K562 (cell line): ENCODE measurements around the gene FAM200A. TPM values are rescaled to one million over a fixed set of nuclear protein-coding genes. Genes with fewer than 3 reads are reported as not detected.

Source experiments
- ATAC-seq: fragments of 200-7000 bp; cut with Tn5 transposase; 3 replicates; pipeline ENCODE4 v1.9.1; 2020; ENCODE audit warnings: moderate library complexity
- BruUV-seq: library from RNA; stranded (reverse); fragments of 400-500 nt; replicated peaks from 2 replicates; lab custom pipeline; 2021; lab: Mats Ljungman, UMichigan
- CTCF ChIA-PET: fragments of 300-600 bp; formaldehyde crosslinking; extraction: SDS; loops from one replicate; lab custom pipeline; 2021; ENCODE audit warnings: low intra/inter-chr PET ratio; lab: Yijun Ruan, JAX
- POLR2A ChIA-PET: fragments of 300-600, 350-650 bp; sonication (Branson Sonifier 250); formaldehyde crosslinking; extraction: SDS; loops from one replicate; lab custom pipeline; 2021; ENCODE audit warnings: antibody characterized with exemption, inconsistent platforms; lab: Yijun Ruan, JAX
- DNase-seq, 4 experiments: peaks; one replicate each; pipeline versions ENCODE4 v3.0.0 to v3.0.0-alpha.2; 2011 to 2018; ENCODE audit warnings: low spot score in 3 of 4, mixed read lengths in 3 of 4; ENCODE audit errors: extremely low read depth in 1 of 4
- FAIRE-seq: peaks from 2 replicates; lab custom pipeline; 2011; peaks lifted over from hg19 to GRCh38; lab: Jason Lieb, UNC
- H2AFZ ChIP-seq: 2 replicates; pipeline ENCODE4 v1.6.0; 2011; ENCODE audit warnings: low read depth, low read length, control low read depth, inconsistent platforms
- H3K27ac ChIP-seq: fragments of 200-600 bp; 3 replicates; pipeline ENCODE4 v1.8.0; 2011; ENCODE audit warnings: low read depth, mild to moderate bottlenecking, control low read depth, inconsistent platforms, low read length, moderate library complexity, mixed read lengths; ENCODE audit errors: extremely low read depth
- H3K27me3 ChIP-seq, 2 experiments: fragments of 300-600 bp in 1 of 2; 2 replicates in 1 of 2; 3 replicates in 1 of 2; pipeline versions ENCODE4 v1.6.0 to v1.8.0; 2011; ENCODE audit warnings: inconsistent platforms in 2 of 2, low read length in 2 of 2, mild to moderate bottlenecking in 1 of 2, mixed read lengths in 1 of 2, moderate library complexity in 1 of 2; ENCODE audit not compliant: control insufficient read depth in 2 of 2, insufficient read depth in 2 of 2
- H3K36me3 ChIP-seq: fragments of 300-600 bp; 3 replicates; pipeline ENCODE4 v1.8.0; 2011; ENCODE audit warnings: mild to moderate bottlenecking, low read length, inconsistent platforms; ENCODE audit not compliant: control insufficient read depth, insufficient read depth
- H3K4me1 ChIP-seq, 2 experiments: fragments of 200-600 bp in 1 of 2; replicated peaks in 1 of 2; 2 replicates in 1 of 2; 3 replicates in 1 of 2; pipeline versions ENCODE4 v1.5.1 to v1.8.0; 2011; ENCODE audit warnings: inconsistent platforms in 2 of 2, low read length in 2 of 2, mild to moderate bottlenecking in 1 of 2, mixed read lengths in 1 of 2, moderate library complexity in 1 of 2; ENCODE audit not compliant: control insufficient read depth in 2 of 2, insufficient read depth in 2 of 2
- H3K4me2 ChIP-seq: 2 replicates; pipeline ENCODE4 v1.6.1; 2011; ENCODE audit warnings: low read length, control low read depth, inconsistent platforms, mixed read lengths; ENCODE audit not compliant: insufficient read depth
- H3K4me3 ChIP-seq: fragments of 200-600 bp; sonication (generic), shearing (Covaris generic); 2 replicates; pipeline ENCODE4 v1.5.1; 2016; ENCODE audit warnings: control low read depth, inconsistent platforms
- H3K79me2 ChIP-seq: fragments of 200-600 bp; 3 replicates; pipeline ENCODE4 v1.8.0; 2011; ENCODE audit warnings: low read length, inconsistent platforms; ENCODE audit not compliant: control insufficient read depth, insufficient read depth
- H3K9ac ChIP-seq, 2 experiments: 2 replicates each; pipeline versions ENCODE4 v1.6.0 to v1.6.1; 2011; ENCODE audit warnings: low read depth in 2 of 2, low read length in 2 of 2, control low read depth in 1 of 2, inconsistent platforms in 1 of 2, mild to moderate bottlenecking in 1 of 2, mixed read lengths in 1 of 2; ENCODE audit not compliant: insufficient read depth in 1 of 2
- H3K9me1 ChIP-seq: one replicate; pipeline ENCODE4 v1.6.0; 2011; ENCODE audit warnings: inconsistent platforms, mild to moderate bottlenecking, low read length, moderate library complexity; ENCODE audit not compliant: control insufficient read depth, insufficient read depth
- H3K9me3 ChIP-seq: replicated peaks from 2 replicates; pipeline ENCODE4 v1.5.1; 2011; ENCODE audit warnings: low read depth, low read length, inconsistent platforms; ENCODE audit not compliant: control insufficient read depth, insufficient read depth
- H4K20me1 ChIP-seq: replicated peaks from 2 replicates; pipeline ENCODE4 v1.6.1; 2011; ENCODE audit warnings: low read length, inconsistent platforms, mixed read lengths; ENCODE audit not compliant: control insufficient read depth, insufficient read depth
- ATF3 ChIP-seq, 2 experiments: fragments of 450-650 bp in 1 of 2; sonication (generic) in 1 of 2; formaldehyde crosslinking in 1 of 2; IDR thresholded peaks in 1 of 2; conservative IDR thresholded peaks in 1 of 2; 2 replicates each; pipeline versions ENCODE4 v1.6.1 to v1.8.1; 2016 to 2023; ENCODE audit warnings: mild to moderate bottlenecking in 2 of 2, moderate library complexity in 2 of 2, inconsistent platforms in 1 of 2, missing genetic modification reagents in 1 of 2
- CBX1 ChIP-seq: sonication (generic); IDR thresholded peaks from 2 replicates; pipeline ENCODE4 v1.6.1; 2016; ENCODE audit warnings: antibody characterized with exemption, low read depth, mild to moderate bottlenecking
- CBX5 ChIP-seq: IDR thresholded peaks from 2 replicates; pipeline ENCODE4 v1.6.1; 2014; ENCODE audit warnings: low read depth, borderline replicate concordance
- CXXC5 ChIP-seq: fragments of 250-450 bp; sonication (Bioruptor Pico); IDR thresholded peaks from 2 replicates; pipeline ENCODE4 v1.8.0; 2022; ENCODE audit warnings: inconsistent platforms, mild to moderate bottlenecking, moderate library complexity
- ESRRA ChIP-seq: fragments of 450-650 bp; IDR thresholded peaks from 2 replicates; pipeline ENCODE4 v1.6.1; 2014; ENCODE audit warnings: low read depth, mild to moderate bottlenecking, moderate library complexity, borderline replicate concordance
- FUS ChIP-seq: fragments of 200-400 bp; formaldehyde crosslinking; optimal IDR thresholded peaks from 2 replicates; pipeline ENCODE3; 2017; ENCODE audit warnings: low read depth, low read length
- IRF9 ChIP-seq: fragments of 450-650 bp; IDR thresholded peaks from 2 replicates; pipeline ENCODE4 v1.6.1; 2016; ENCODE audit warnings: missing biosample characterization, missing genetic modification characterization
- KLF1 ChIP-seq: fragments of 450-650 bp; IDR thresholded peaks from 2 replicates; pipeline ENCODE4 v1.6.1; 2016; ENCODE audit warnings: missing genetic modification characterization, missing compliant biosample characterization
- NCOA1 ChIP-seq: fragments of 450-650 bp; IDR thresholded peaks from 2 replicates; pipeline ENCODE4 v1.6.1; 2016; ENCODE audit warnings: low read depth
- NCOR1 ChIP-seq: fragments of 450-650 bp; IDR thresholded peaks from 2 replicates; pipeline ENCODE4 v1.6.1; 2016; ENCODE audit warnings: mild to moderate bottlenecking, moderate library complexity
- NKRF ChIP-seq: fragments of 450-650 bp; IDR thresholded peaks from 2 replicates; pipeline ENCODE4 v1.6.1; 2016; ENCODE audit warnings: borderline replicate concordance
- TRIM24 ChIP-seq, 2 experiments: fragments of 450-650 bp; IDR thresholded peaks; 2 replicates each; pipeline ENCODE4 v1.6.1; 2016
- ZNF644 ChIP-seq: fragments of 200-800 bp; sonication (Bioruptor generic); IDR thresholded peaks from 2 replicates; pipeline ENCODE4 v1.6.1; 2016; ENCODE audit warnings: low read depth, missing genetic modification characterization, missing compliant biosample characterization
- ZNF766 ChIP-seq: fragments of 200-800 bp; sonication (Bioruptor generic); conservative IDR thresholded peaks from 2 replicates; pipeline ENCODE4 v1.6.1; 2016; ENCODE audit warnings: missing genetic modification characterization, missing compliant biosample characterization
- WGBS: fragments of 100-300 bp; shearing (Covaris generic); methylation state at CpG from one replicate; pipeline ENCODE4 v1.1.6; 2016; ENCODE audit warnings: low coverage, mixed read lengths; ENCODE audit not compliant: insufficient coverage; ENCODE audit errors: missing lambda C conversion rate; 5-methylcytosine and 5-hydroxymethylcytosine counted together
- in situ Hi-C: fragments of 300-500 bp; cut with MboI; formaldehyde crosslinking; loops from 4 replicates; pipeline ENCODE4 v1.15.0; 2018; ENCODE audit warnings: inconsistent platforms, mixed read lengths
- intact Hi-C: fragments of 100-400 bp; cut with micrococcal nuclease; formaldehyde crosslinking; loops from 2 replicates; pipeline ENCODE4 v1.14.2; 2022
- polyA plus RNA-seq, 8 experiments: library from polyadenylated mRNA; depleted of rRNA in 4 of 8; stranded (reverse) in 5 of 8; unstranded in 3 of 8; fragments of >200 nt; fragmentation: Nextera tagmentation in 2 of 8; fragmentation: Illumina TruSeq in 1 of 8; extraction: Ambion mirVana in 2 of 8; extraction: Trizol in 1 of 8; gene quantifications; 2 replicates each; pipeline versions ENCODE4 v1.2.1 to v1.2.3, GENCODE V29; 2011 to 2014; ENCODE audit warnings: inconsistent platforms in 1 of 8, missing spikeins in 1 of 8
- total RNA-seq, 7 experiments: library from RNA; depleted of rRNA in 6 of 7; stranded (reverse); fragments of >200 nt in 6 of 7; fragmentation: Illumina TruSeq in 2 of 7; extraction: Trizol in 2 of 7; gene quantifications; 2 replicates each; pipeline versions ENCODE4 v1.2.1 to v1.2.3, GENCODE V29; 2011 to 2021; ENCODE audit warnings: low replicate concordance in 1 of 7

Gene FAM200A
- total and polyA plus RNA-seq, 9 of the 15 experiments (the other 6 are each of a cell fraction or from before 2014, with no cell fraction given) = 3.3 to 11.2 (median 8.3) TPM

GRCh38 chr7:99497766-99498545, 54.0 kb downstream of the FAM200A start:
- ATAC-seq (no peak), FAIRE-seq (no peak)
- H3K9ac ChIP-seq = peak overlapping the region; percentile 84 to 99; a peak in 3 of 4 replicates
- TF ChIP-seq CXXC5 = no peak
- no peak for TF ChIP-seq CBX1
- no peak for TF ChIP-seq IRF9 (tag)
- TF ChIP-seq NCOA1 = no peak
- no peak for TF ChIP-seq ATF3 (IDR thresholded peaks at IDR 0.05)
- no peak for TF ChIP-seq ATF3 (CRISPR knock-in tag; conservative IDR thresholded peaks at IDR 0.05)
- TF ChIP-seq KLF1 (tag) = no peak
- TF ChIP-seq FUS = no peak
- peak; percentile 61 for TF ChIP-seq ZNF766 (CRISPR knock-in tag)
- no peak for TF ChIP-seq TRIM24 (IDR thresholded peaks at IDR 0.05)
- no peak for TF ChIP-seq NKRF
- TF ChIP-seq ZNF644 (tag) = no peak
- TF ChIP-seq CBX5 = no peak
- TF ChIP-seq ESRRA = peak; percentile 40; the same call in 1 of the 2 replicates
- no peak for TF ChIP-seq NCOR1

More at GRCh38 chr7:99497766-99498545, 54.0 kb downstream of the FAM200A start:
- Histone ChIP-seq H3K9me3 (peaks cover 22% of the 10 kb centered on the region), H2AFZ (no peak overlapping the region), H3K4me1 (peaks cover 5 to 20% of the 10 kb centered on the region in 2 experiments; a peak in 3 of 5 replicates), H3K79me2 (peaks cover 54% of the 10 kb centered on the region), H3K4me3 (peak overlapping the region; percentile 97), H3K27ac (peak overlapping the region; percentile 52; the same call in 2 of the 3 replicates), H3K9me1 (peaks cover 3% of the 10 kb centered on the region), H3K27me3 (no peaks in the 10 kb centered on the region), H4K20me1 (peaks cover 20% of the 10 kb centered on the region), H3K4me2 (peak overlapping the region; percentile 93), H3K36me3 (peaks cover 58% of the 10 kb centered on the region)
- ChIA-PET POLR2A (interaction anchor here (0.6 to 1.3 kb wide), 8 partner anchors 9 to 90 kb away, joined by 3 to 4 read pairs (median 3); partner anchors contain the start of genes ATP5MF, BUD31 and PDAP1), CTCF (no interaction called here)
- WGBS = 11% methylated on average over 6 of the region's 6 CpGs
- DNase-seq = no peak
- BruUV-seq = no TSS peak
- in situ Hi-C loops (no loop called here), intact Hi-C loops (no loop called here)
